H1 (cell line): Measurements from ENCODE around the gene PLPP7. TPM values are rescaled to one million over a fixed set of nuclear protein-coding genes. Genes with fewer than 3 reads are reported as not detected.

Experiments
- CTCF ChIA-PET: fragments of 300-600 bp; sonication (Branson Sonifier 250); formaldehyde crosslinking; loops from one replicate; lab custom pipeline; 2021; ENCODE audit not compliant: partially characterized antibody; lab: Charles Lee
- POLR2A ChIA-PET: fragments of 300-600 bp; sonication (Branson Sonifier 250); formaldehyde crosslinking; loops from one replicate; lab custom pipeline; 2021; ENCODE audit warnings: inconsistent platforms; ENCODE audit not compliant: partially characterized antibody; lab: Charles Lee
- DNase-seq, 2 experiments: peaks; one replicate each; pipeline versions ENCODE4 v3.0.0 to v3.0.0-alpha.2; 2010 to 2022; ENCODE audit warnings: low spot score in 2 of 2, low read depth in 1 of 2, mixed read lengths in 1 of 2
- FAIRE-seq: peaks from 2 replicates; lab custom pipeline; 2011; peaks lifted over from hg19 to GRCh38; lab: Jason Lieb, UNC
- H2AFZ ChIP-seq: 2 replicates; pipeline ENCODE4 v1.8.1; 2012; ENCODE audit warnings: low read length, inconsistent platforms
- H2AK5ac ChIP-seq: 2 replicates; pipeline ENCODE4 v1.6.1; 2013; ENCODE audit warnings: low read depth, low read length
- H2BK120ac ChIP-seq: replicated peaks from 2 replicates; pipeline ENCODE3; 2013; ENCODE audit warnings: low read depth, low read length, inconsistent platforms
- H2BK12ac ChIP-seq: 2 replicates; pipeline ENCODE4 v1.6.1; 2013; ENCODE audit warnings: low read depth, low read length
- H2BK15ac ChIP-seq: 2 replicates; pipeline ENCODE4 v1.6.1; 2013; ENCODE audit warnings: low read length
- H2BK20ac ChIP-seq: 2 replicates; pipeline ENCODE4 v1.6.1; 2013; ENCODE audit warnings: low read length
- H2BK5ac ChIP-seq: 2 replicates; pipeline ENCODE4 v1.6.1; 2013; ENCODE audit warnings: low read depth, low read length
- H3K14ac ChIP-seq: 2 replicates; pipeline ENCODE4 v1.6.1; 2013; ENCODE audit warnings: inconsistent platforms; ENCODE audit not compliant: insufficient read length
- H3K18ac ChIP-seq: 2 replicates; pipeline ENCODE4 v1.6.1; 2013; ENCODE audit warnings: low read length; ENCODE audit errors: extremely low read depth
- H3K23ac ChIP-seq: 2 replicates; pipeline ENCODE4 v1.6.1; 2013; ENCODE audit warnings: inconsistent platforms; ENCODE audit not compliant: insufficient read length
- H3K23me2 ChIP-seq: 2 replicates; pipeline ENCODE4 v1.6.1; 2013; ENCODE audit warnings: low read depth, low read length
- H3K27ac ChIP-seq: 2 replicates; pipeline ENCODE4 v1.6.1; 2011; ENCODE audit warnings: low read depth, low read length, inconsistent platforms
- H3K27me3 ChIP-seq, 4 experiments: replicated peaks in 1 of 4; 1 replicate in 1 of 4; 2 replicates in 3 of 4; pipeline versions ENCODE4 v1.6.1 to v1.8.1; 2011 to 2013; ENCODE audit warnings: low read length in 3 of 4, mild to moderate bottlenecking in 3 of 4, inconsistent platforms in 2 of 4, mixed read lengths in 2 of 4, moderate library complexity in 1 of 4; ENCODE audit not compliant: control insufficient read depth in 3 of 4, insufficient read depth in 3 of 4; ENCODE audit errors: extremely low read depth in 1 of 4
- H3K36me3 ChIP-seq, 4 experiments: 2 replicates each; pipeline versions ENCODE4 v1.6.1 to v1.8.1; 2011 to 2013; ENCODE audit warnings: mild to moderate bottlenecking in 4 of 4, low read length in 3 of 4, moderate library complexity in 2 of 4, control low read depth in 1 of 4, inconsistent platforms in 1 of 4; ENCODE audit not compliant: insufficient read depth in 4 of 4, control insufficient read depth in 2 of 4
- H3K4ac ChIP-seq: replicated peaks from 2 replicates; pipeline ENCODE3; 2013; ENCODE audit warnings: low read length, low read depth, mixed read lengths, inconsistent platforms; ENCODE audit not compliant: insufficient read length
- H3K4me1 ChIP-seq, 4 experiments: replicated peaks in 1 of 4; 1 replicate in 1 of 4; 2 replicates in 3 of 4; pipeline versions ENCODE4 v1.6.1 to v1.8.1; 2011 to 2013; ENCODE audit warnings: low read length in 3 of 4, inconsistent platforms in 2 of 4, mixed read lengths in 1 of 4; ENCODE audit not compliant: insufficient read depth in 4 of 4, control insufficient read depth in 3 of 4
- H3K4me2 ChIP-seq, 2 experiments: 2 replicates each; pipeline versions ENCODE4 v1.6.1 to v1.8.1; 2011 to 2013; ENCODE audit warnings: low read depth in 2 of 2, low read length in 2 of 2, control low read depth in 1 of 2, inconsistent platforms in 1 of 2, mild to moderate bottlenecking in 1 of 2; ENCODE audit not compliant: insufficient read depth in 1 of 2
- H3K4me3 ChIP-seq, 4 experiments: fragments of 200-600, 300-600 bp in 1 of 4; sonication (generic), shearing (Covaris generic), sonication (Bioruptor Twin) in 1 of 4; 2 replicates each; pipeline versions ENCODE4 v1.5.1 to v1.8.1; 2011 to 2016; ENCODE audit warnings: low read length in 4 of 4, low read depth in 3 of 4, control low read depth in 2 of 4, inconsistent platforms in 2 of 4, mild to moderate bottlenecking in 2 of 4, mixed read lengths in 1 of 4, moderate library complexity in 1 of 4; ENCODE audit not compliant: insufficient read depth in 2 of 4; ENCODE audit errors: extremely low read depth in 1 of 4
- H3K56ac ChIP-seq: replicated peaks from 2 replicates; pipeline ENCODE3; 2013; ENCODE audit warnings: low read depth, mild to moderate bottlenecking, mixed read lengths, low read length, inconsistent platforms; ENCODE audit not compliant: insufficient read length
- H3K79me1 ChIP-seq: 2 replicates; pipeline ENCODE4 v1.6.1; 2013; ENCODE audit warnings: low read depth, low read length, control low read depth
- H3K79me2 ChIP-seq, 2 experiments: 2 replicates each; pipeline versions ENCODE4 v1.6.1 to v1.8.1; 2012 to 2013; ENCODE audit warnings: low read length in 2 of 2, mild to moderate bottlenecking in 2 of 2, inconsistent platforms in 1 of 2; ENCODE audit not compliant: insufficient read depth in 2 of 2, control insufficient read depth in 1 of 2
- H3K9ac ChIP-seq, 4 experiments: replicated peaks in 1 of 4; 1 replicate in 1 of 4; 2 replicates in 3 of 4; pipeline versions ENCODE4 v1.6.1 to v1.8.1; 2011 to 2013; ENCODE audit warnings: low read depth in 3 of 4, low read length in 3 of 4, control low read depth in 2 of 4, mild to moderate bottlenecking in 2 of 4, moderate library complexity in 2 of 4, inconsistent platforms in 1 of 4; ENCODE audit errors: extremely low read depth in 1 of 4
- H3K9me3 ChIP-seq, 2 experiments: 2 replicates each; pipeline versions ENCODE4 v1.6.1 to v1.8.1; 2012 to 2013; ENCODE audit warnings: mild to moderate bottlenecking in 2 of 2, moderate library complexity in 2 of 2, control low read depth in 1 of 2, inconsistent platforms in 1 of 2, low read depth in 1 of 2, low read length in 1 of 2, mixed read lengths in 1 of 2; ENCODE audit not compliant: insufficient read depth in 2 of 2
- H4K20me1 ChIP-seq, 2 experiments: replicated peaks in 1 of 2; 2 replicates each; pipeline versions ENCODE3 to v1.8.1; 2011 to 2013; ENCODE audit warnings: inconsistent platforms in 2 of 2, low read length in 2 of 2, mild to moderate bottlenecking in 1 of 2; ENCODE audit not compliant: insufficient read depth in 2 of 2, control insufficient read depth in 1 of 2
- H4K5ac ChIP-seq: 2 replicates; pipeline ENCODE4 v1.6.1; 2013; ENCODE audit warnings: low read length, low read depth, mixed read lengths, inconsistent platforms; ENCODE audit not compliant: insufficient read length
- H4K8ac ChIP-seq: 2 replicates; pipeline ENCODE4 v1.8.0; 2013; ENCODE audit warnings: mild to moderate bottlenecking, moderate library complexity, low read length, inconsistent platforms; ENCODE audit not compliant: insufficient read depth; ENCODE audit errors: extremely low read depth
- H4K91ac ChIP-seq: replicated peaks from 2 replicates; pipeline ENCODE3; 2013; ENCODE audit warnings: low read length, mixed read lengths, inconsistent platforms; ENCODE audit not compliant: insufficient read length
- BACH1 ChIP-seq: IDR thresholded peaks from 2 replicates; pipeline ENCODE4 v1.6.1; 2012; ENCODE audit warnings: low read length, improper control_type of control experiment
- CHD2 ChIP-seq: IDR thresholded peaks from 2 replicates; pipeline ENCODE4 v1.6.1; 2012; ENCODE audit warnings: low read length, improper control_type of control experiment
- EGR1 ChIP-seq: IDR thresholded peaks from 2 replicates; pipeline ENCODE4 v1.6.1; 2011; ENCODE audit warnings: low read depth, low read length, borderline replicate concordance
- JUND ChIP-seq: IDR thresholded peaks from 2 replicates; pipeline ENCODE4 v1.6.1; 2011; ENCODE audit warnings: mild to moderate bottlenecking, improper control_type of control experiment, low read length
- PHF8 ChIP-seq: fragments of 200-600 bp; sonication (generic); conservative IDR thresholded peaks from 2 replicates; pipeline ENCODE4 v1.7.1; 2012; ENCODE audit warnings: low read depth, mild to moderate bottlenecking, inconsistent platforms, low read length, moderate library complexity
- POLR2AphosphoS5 ChIP-seq: IDR thresholded peaks from 2 replicates; pipeline ENCODE4 v1.6.1; 2011; ENCODE audit warnings: low read depth, low read length
- SAP30 ChIP-seq: fragments of 300-600 bp; sonication (generic); IDR thresholded peaks from 2 replicates; pipeline ENCODE4 v1.7.1; 2012; ENCODE audit warnings: low read length, moderate library complexity, mild to moderate bottlenecking, inconsistent platforms; ENCODE audit not compliant: insufficient read depth, insufficient replicate concordance
- SIN3A ChIP-seq, 2 experiments: IDR thresholded peaks in 1 of 2; conservative IDR thresholded peaks in 1 of 2; 2 replicates each; pipeline ENCODE4 v1.6.1; 2011 to 2012; ENCODE audit warnings: low read length in 2 of 2, improper control_type of control experiment in 1 of 2, low read depth in 1 of 2, mild to moderate bottlenecking in 1 of 2
- TBP ChIP-seq: IDR thresholded peaks from 2 replicates; pipeline ENCODE4 v1.6.1; 2011; ENCODE audit warnings: low read depth, low read length, improper control_type of control experiment
- WGBS, 2 experiments: shearing (Covaris generic) in 1 of 2; methylation state at CpG; one replicate each; pipeline versions ENCODE4 v1.1.6 to v1.1.7; 2013 to 2015; ENCODE audit warnings: low lambda C conversion rate in 2 of 2, mixed read lengths in 2 of 2, inconsistent platforms in 1 of 2, low coverage in 1 of 2, missing lambda C conversion rate in 1 of 2; ENCODE audit not compliant: insufficient replicate concordance in 2 of 2, insufficient coverage in 1 of 2, insufficient read length in 1 of 2; ENCODE audit errors: extremely low coverage in 1 of 2, missing lambda C conversion rate in 1 of 2; 5-methylcytosine and 5-hydroxymethylcytosine counted together
- polyA plus RNA-seq, 7 experiments: library from polyadenylated mRNA; depleted of rRNA in 3 of 7; stranded (reverse) in 5 of 7; unstranded in 2 of 7; fragments of >200 nt in 5 of 7; fragments of 200-250 nt in 2 of 7; gene quantifications; 1 replicate in 5 of 7; 2 replicates in 1 of 7; 4 replicates in 1 of 7; pipeline versions ENCODE4 v1.2.1 to v1.2.3, GENCODE V29; 2011 to 2013; ENCODE audit warnings: missing spikeins in 2 of 7, mixed read lengths in 2 of 7
- total RNA-seq: library from RNA; stranded (reverse); fragmentation: NEBNext Ultra II Directional; extraction: Animal tissue kit (Norgen Biotek cat#: 25700); gene quantifications from 2 replicates; pipeline ENCODE4 v1.2.1, GENCODE V29; 2021
- TF ChIP-seq, protein P1 (sequence below): IDR thresholded peaks from 2 replicates; pipeline ENCODE4 v1.6.1; 2011; ENCODE audit warnings: low read depth, mild to moderate bottlenecking, low read length; ENCODE audit not compliant: insufficient read depth

Gene PLPP7
- total and polyA plus RNA-seq, 2 of the 8 experiments (the other 6 are each of a cell fraction or from before 2014, with no cell fraction given), result 3.4 to 3.9 TPM

DNA sequence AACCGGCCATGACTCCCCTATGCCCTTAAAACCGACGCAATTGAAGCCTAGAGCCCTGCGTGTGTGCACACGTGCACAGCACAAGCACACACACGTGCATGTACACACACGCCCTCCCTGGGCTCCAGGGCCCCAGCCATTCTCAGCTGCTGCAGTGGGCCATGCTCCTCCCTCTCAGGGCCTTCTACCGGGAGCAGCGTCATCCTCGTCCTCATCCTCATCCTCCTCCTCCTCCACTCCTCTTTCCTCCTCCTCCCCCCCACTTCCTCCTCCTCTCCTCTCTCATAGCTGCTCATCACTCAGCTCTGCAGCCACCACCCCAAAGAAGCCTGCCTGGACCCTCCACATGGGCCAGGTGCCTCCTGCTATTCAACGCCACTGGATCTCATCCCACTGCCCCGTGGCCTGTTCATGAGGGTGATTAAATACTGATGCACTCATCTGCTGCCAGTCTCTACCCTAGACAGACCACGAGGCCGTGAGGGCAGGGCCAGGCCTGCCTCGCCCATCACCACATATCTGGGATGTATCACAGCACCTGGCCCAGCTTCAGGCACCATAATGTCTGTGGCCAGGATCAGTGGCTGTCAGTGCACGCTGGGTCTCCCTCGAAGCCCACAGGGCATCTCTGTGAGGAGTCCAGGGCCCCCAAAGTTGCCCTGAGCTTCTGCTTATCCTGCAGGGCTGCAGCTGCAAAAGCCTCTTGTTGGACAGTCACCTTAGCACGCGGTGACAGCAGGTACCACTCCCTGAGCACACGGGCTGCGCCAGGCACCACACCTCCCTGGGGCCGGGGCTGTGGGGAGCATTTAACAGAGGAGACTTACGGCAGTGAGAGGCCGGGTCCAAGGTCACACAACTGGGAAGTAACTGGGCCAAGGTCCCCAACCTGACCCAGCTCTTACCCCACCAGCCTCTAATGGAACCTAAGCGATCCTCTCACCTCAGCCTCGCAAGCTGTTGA is 23.0 kb upstream of the PLPP7 start:
- Histone ChIP-seq H3K27me3 (no peaks in the 10 kb centered on the region), H2BK120ac (no peak overlapping the region), H3K36me3 (no peaks in the 10 kb centered on the region), H3K4me1 (peaks cover 3 to 8% (median 6%) of the 10 kb centered on the region in 4 experiments), H4K8ac (0 out of 2 replicates have a peak overlapping the region, but pooled peaks have one; percentile 15), H3K4ac (no peak overlapping the region), H4K20me1 (no peaks in the 10 kb centered on the region), H3K23me2 (no peaks in the 10 kb centered on the region; the same call in 1 of the 2 replicates), H3K18ac (no peak overlapping the region), H2BK20ac (no peak overlapping the region), H3K9me3 (no peaks in the 10 kb centered on the region), H2BK15ac (0 out of 2 replicates have a peak overlapping the region, but pooled peaks have one; percentile 10), H3K4me2 (no peak overlapping the region), H3K79me1 (no peaks in the 10 kb centered on the region), H3K79me2 (no peaks in the 10 kb centered on the region), H4K91ac (no peak overlapping the region), H3K9ac (no peak overlapping the region), H2BK12ac (no peak overlapping the region), H3K4me3 (no peak overlapping the region), H3K14ac (no peak overlapping the region), H4K5ac (no peak overlapping the region), H2AFZ (no peak overlapping the region), H2BK5ac (0 out of 2 replicates have a peak overlapping the region, but pooled peaks have one; percentile 2), H3K27ac (no peak overlapping the region), H3K56ac (no peak overlapping the region), H3K23ac (no peak overlapping the region), H2AK5ac (0 out of 2 replicates have a peak overlapping the region, but pooled peaks have one; percentile 39)
- FAIRE-seq (no peak), DNase-seq (no peak)
- POLR2A ChIA-PET, result interaction anchor here (0.6 kb wide), 1 partner anchor 159 kb away, joined by 3 read pairs; no protein-coding TSS in a partner anchor
- 91% methylated on average over 24 of the region's 26 CpGs; no CpG with 5 or more reads in 1 of the 2 experiments for WGBS, 2 experiments
- CTCF ChIA-PET, result interaction anchor here (0.8 to 2.3 kb wide), 5 partner anchors 9 to 70 kb away, joined by 3 to 9 read pairs (median 4); partner anchors contain the start of gene FAM78A
- TF ChIP-seq BACH1 (no peak), JUND (no peak), POLR2AphosphoS5 (no peak), SAP30 (no peak), EGR1 (no peak), TBP (no peak), CHD2 (no peak), PHF8 (no peak), SIN3A (conservative IDR thresholded peaks at IDR 0.05 in 1 of 2, IDR thresholded peaks at IDR 0.05 in 1 of 2; ENCODE audit: low read depth in 1 of 2, low read length in 2 of 2) (no peak)
- TF ChIP-seq, protein P1, sequence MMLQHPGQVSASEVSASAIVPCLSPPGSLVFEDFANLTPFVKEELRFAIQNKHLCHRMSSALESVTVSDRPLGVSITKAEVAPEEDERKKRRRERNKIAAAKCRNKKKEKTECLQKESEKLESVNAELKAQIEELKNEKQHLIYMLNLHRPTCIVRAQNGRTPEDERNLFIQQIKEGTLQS, result no peak
